Neural progenitor cell (in vitro differentiated cells): ENCODE results near the gene TMEM74B. TPM values are rescaled to one million over a fixed set of nuclear protein-coding genes. Genes with fewer than 3 reads are reported as not detected.

Source experiments
- DNase-seq: peaks from one replicate; pipeline ENCODE4 v3.0.0-alpha.2; 2016; ENCODE audit warnings: low spot score
- H2AFZ ChIP-seq: fragments of 200-600 bp; sonication (generic); replicated peaks from 2 replicates; pipeline ENCODE4 v1.6.1; 2016; ENCODE audit warnings: antibody characterized with exemption
- H3F3A ChIP-seq: fragments of 200-600 bp; sonication (generic); 2 replicates; pipeline ENCODE4 v1.6.1; 2016; ENCODE audit warnings: antibody characterized with exemption, low read depth
- H3K27ac ChIP-seq: fragments of 200-600 bp; sonication (generic); 2 replicates; pipeline ENCODE4 v1.5.1; 2016; ENCODE audit warnings: mild to moderate bottlenecking
- H3K27me3 ChIP-seq: fragments of 200-600 bp; sonication (generic); 2 replicates; pipeline ENCODE4 v1.6.1; 2016; ENCODE audit warnings: mild to moderate bottlenecking, moderate library complexity
- H3K36me3 ChIP-seq: fragments of 200-600 bp; sonication (generic); 2 replicates; pipeline ENCODE4 v1.5.1; 2016
- H3K4me1 ChIP-seq: fragments of 200-600 bp; sonication (generic); 2 replicates; pipeline ENCODE4 v1.6.1; 2016; ENCODE audit warnings: mixed run types
- H3K4me2 ChIP-seq: fragments of 200-600 bp; sonication (generic); 2 replicates; pipeline ENCODE4 v1.6.1; 2016
- H3K4me3 ChIP-seq: fragments of 200-600 bp; sonication (generic); 2 replicates; pipeline ENCODE4 v1.5.1; 2016
- H3K79me2 ChIP-seq: fragments of 200-600 bp; sonication (generic); 2 replicates; pipeline ENCODE4 v1.6.1; 2016; ENCODE audit warnings: low read depth
- H3K9ac ChIP-seq: fragments of 200-600 bp; sonication (generic); 2 replicates; pipeline ENCODE4 v1.6.1; 2016
- H3K9me3 ChIP-seq: fragments of 200-600 bp; sonication (generic); 2 replicates; pipeline ENCODE4 v1.5.1; 2016; ENCODE audit warnings: low read depth
- H4K20me1 ChIP-seq: fragments of 200-600 bp; sonication (generic); 2 replicates; pipeline ENCODE4 v1.6.1; 2016; ENCODE audit warnings: low read depth
- H3K27ac Mint-ChIP-seq: 3 replicates; pipeline ENCODE4 v1.8.0; 2021; ENCODE audit warnings: mixed read lengths
- H3K27me3 Mint-ChIP-seq: 2 replicates; pipeline ENCODE4 v1.8.0; 2022; ENCODE audit warnings: low read depth, mild to moderate bottlenecking, inconsistent platforms, moderate library complexity, mixed read lengths; ENCODE audit not compliant: insufficient read depth
- H3K36me3 Mint-ChIP-seq: 3 replicates; pipeline ENCODE4 v1.8.0; 2021; ENCODE audit warnings: mixed read lengths
- H3K4me1 Mint-ChIP-seq: 3 replicates; pipeline ENCODE4 v1.8.0; 2021; ENCODE audit warnings: mixed read lengths
- H3K4me3 Mint-ChIP-seq: 3 replicates; pipeline ENCODE4 v1.8.0; 2021; ENCODE audit warnings: mild to moderate bottlenecking, moderate library complexity, mixed read lengths
- H3K9me3 Mint-ChIP-seq: 3 replicates; pipeline ENCODE4 v1.8.0; 2020; ENCODE audit warnings: mixed read lengths
- CTCF ChIP-seq: fragments of 200-600 bp; sonication (generic); IDR thresholded peaks from 2 replicates; pipeline ENCODE4 v1.5.1; 2017; ENCODE audit warnings: antibody characterized with exemption, mild to moderate bottlenecking
- EZH2 ChIP-seq: fragments of 200-600 bp; sonication (generic); IDR thresholded peaks from 2 replicates; pipeline ENCODE4 v1.6.1; 2017; ENCODE audit warnings: antibody characterized with exemption, mild to moderate bottlenecking, moderate library complexity
- EZH2phosphoT487 ChIP-seq: fragments of 200-600 bp; sonication (generic); IDR thresholded peaks from 2 replicates; pipeline ENCODE4 v1.6.1; 2017; ENCODE audit warnings: antibody characterized with exemption
- total RNA-seq: library from RNA; depleted of rRNA; stranded (reverse); fragments of >200 nt; gene quantifications from 2 replicates; pipeline ENCODE4 v1.2.3, GENCODE V29; 2015; ENCODE audit warnings: low replicate concordance

TMEM74B gene
- total RNA-seq, 1 donor from 2014 or later, result 2.5 TPM

GRCh38 chr20:1203630-1204029, 18.8 kb upstream of the TMEM74B start:
- peaks cover 6% of the 10 kb centered on the region for H3K27me3 ChIP-seq
- H3K4me2 ChIP-seq, result no peak overlapping the region
- H3K27me3 Mint-ChIP-seq, result peaks cover 12% of the 10 kb centered on the region
- no peaks in the 10 kb centered on the region for H4K20me1 ChIP-seq
- no peak overlapping the region for H3K4me3 ChIP-seq
- no peak for TF ChIP-seq EZH2
- TF ChIP-seq CTCF, result no peak
- TF ChIP-seq EZH2phosphoT487, result no peak
- no peak for DNase-seq
- no peaks in the 10 kb centered on the region for H3K9me3 ChIP-seq
- no peak overlapping the region for H3K9ac ChIP-seq
- no peak overlapping the region for H3K27ac Mint-ChIP-seq
- no peak overlapping the region for H2AFZ ChIP-seq
- no peaks in the 10 kb centered on the region for H3K36me3 ChIP-seq
- H3K4me1 ChIP-seq, result no peaks in the 10 kb centered on the region
- no peak overlapping the region for H3K4me3 Mint-ChIP-seq
- H3K79me2 ChIP-seq, result no peaks in the 10 kb centered on the region
- H3K9me3 Mint-ChIP-seq, result no peaks in the 10 kb centered on the region
- no peaks in the 10 kb centered on the region for H3F3A ChIP-seq
- peaks cover 2% of the 10 kb centered on the region for H3K4me1 Mint-ChIP-seq
- no peaks in the 10 kb centered on the region for H3K36me3 Mint-ChIP-seq
- no peak overlapping the region for H3K27ac ChIP-seq

DNA sequence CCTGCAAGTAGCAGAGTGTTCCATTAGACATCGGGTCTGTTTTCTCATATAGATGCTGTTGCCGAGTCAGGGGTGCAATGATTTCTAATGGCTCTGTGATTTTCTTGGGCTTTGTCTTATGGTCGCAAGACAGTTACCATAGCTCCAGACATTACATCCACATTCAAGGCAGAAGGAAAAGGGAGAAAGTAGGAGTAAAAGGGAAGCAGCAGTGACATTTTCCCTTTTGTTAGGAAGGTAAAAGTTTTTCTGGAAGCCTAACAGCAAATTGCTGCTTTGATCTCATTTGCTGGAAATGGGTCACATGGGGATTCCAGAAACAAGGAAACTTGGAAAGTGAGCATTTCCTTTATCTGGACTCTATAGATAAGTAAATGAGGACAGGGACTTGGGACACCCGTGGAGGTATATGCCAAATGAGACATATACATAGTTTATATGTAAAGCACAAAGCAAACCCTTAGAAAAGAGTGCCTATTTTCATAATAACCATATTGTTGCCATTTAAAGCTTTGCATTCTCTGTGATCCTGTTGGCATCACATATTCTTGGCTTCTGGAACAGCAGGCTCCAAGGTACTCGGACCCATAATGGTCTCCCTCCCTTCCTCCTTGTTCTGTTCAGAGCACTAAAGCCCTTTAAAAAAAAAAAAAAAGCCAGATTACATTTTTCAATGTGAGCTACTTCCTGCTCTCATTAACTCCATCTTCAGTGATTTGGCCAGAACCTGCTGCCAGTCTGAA, 18.2 kb upstream of the TMEM74B start, which contains the start of gene C20orf202:
TSS of gene C20orf202 (plus strand) at position 693 of the 743 bp plus-strand sequence. CDS start 132 bp downstream, outside the sequence.
- Histone ChIP-seq H3F3A (no peaks in the 10 kb centered on the region), H3K27me3 (peaks cover 1% of the 10 kb centered on the region), H2AFZ (no peak within 1 kb of the TSS), H3K27ac (no peak within 1 kb of the TSS), H3K9ac (no peak within 1 kb of the TSS), H3K36me3 (no peaks in the 10 kb centered on the region), H3K4me3 (no peak within 1 kb of the TSS), H3K4me1 (no peaks in the 10 kb centered on the region), H4K20me1 (no peaks in the 10 kb centered on the region), H3K79me2 (no peaks in the 10 kb centered on the region), H3K9me3 (no peaks in the 10 kb centered on the region), H3K4me2 (no peak within 1 kb of the TSS)
- no peak for TF ChIP-seq EZH2
- no peak for TF ChIP-seq EZH2phosphoT487
- no peak for TF ChIP-seq CTCF
- Mint-ChIP-seq H3K27me3 (peaks cover 12% of the 10 kb centered on the region), H3K9me3 (no peaks in the 10 kb centered on the region), H3K4me3 (no peak within 1 kb of the TSS), H3K36me3 (no peaks in the 10 kb centered on the region), H3K27ac (no peak within 1 kb of the TSS), H3K4me1 (peaks cover 2% of the 10 kb centered on the region)
- no peak for DNase-seq

DNA sequence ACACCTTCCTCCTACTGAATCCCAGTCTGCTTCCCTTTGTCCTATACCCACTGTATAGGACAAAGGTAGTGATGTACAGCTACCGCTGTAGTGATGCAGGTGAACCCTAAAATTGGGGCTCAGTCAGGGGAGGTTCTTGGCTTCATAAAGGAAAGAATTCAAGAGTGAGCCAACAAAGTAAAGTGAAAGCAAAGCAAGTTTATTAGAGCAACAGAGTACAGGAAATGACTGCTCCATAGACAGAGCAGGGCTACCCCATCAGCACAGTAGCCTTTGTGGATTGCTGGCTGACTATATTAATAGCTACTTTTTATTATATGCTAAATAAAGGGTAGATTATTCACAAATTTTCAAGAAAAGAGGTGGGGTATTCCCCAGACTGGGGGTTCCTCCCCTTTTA, 15.2 kb upstream of the TMEM74B start:
- H3K27me3 Mint-ChIP-seq, result peaks cover 8% of the 10 kb centered on the region
- H3K36me3 ChIP-seq, result no peaks in the 10 kb centered on the region

More for the DNA sequence above, 15.2 kb upstream of the TMEM74B start:
- Histone ChIP-seq H4K20me1 (no peaks in the 10 kb centered on the region), H3K4me1 (no peaks in the 10 kb centered on the region), H3K4me2 (no peak overlapping the region), H3K79me2 (no peaks in the 10 kb centered on the region), H3K27ac (no peak overlapping the region), H3F3A (no peaks in the 10 kb centered on the region), H3K4me3 (no peak overlapping the region), H2AFZ (no peak overlapping the region), H3K27me3 (no peaks in the 10 kb centered on the region), H3K9me3 (no peaks in the 10 kb centered on the region), H3K9ac (no peak overlapping the region)
- DNase-seq, result no peak
- Mint-ChIP-seq H3K36me3 (no peaks in the 10 kb centered on the region), H3K4me1 (no peaks in the 10 kb centered on the region), H3K4me3 (no peak overlapping the region), H3K9me3 (no peaks in the 10 kb centered on the region), H3K27ac (no peak overlapping the region)
- TF ChIP-seq CTCF, result no peak
- TF ChIP-seq EZH2phosphoT487, result no peak
- TF ChIP-seq EZH2, result no peak
